Colonic mucosa (tissue), 4 donors: ENCODE measurements around the gene CELSR3. TPM values are rescaled to one million over a fixed set of nuclear protein-coding genes. Genes with fewer than 3 reads are reported as not detected.
A peak's percentile ranks its signal among the peaks of the same experiment; 100 is the strongest.

Experiments
- DNase-seq: peaks from one replicate; pipeline ENCODE4 v3.0.0-alpha.2; 2020
- H3K27ac ChIP-seq: fragments of 200-600 bp; one replicate; pipeline ENCODE4 v1.8.0; 2021
- H3K27me3 ChIP-seq: fragments of 200-600 bp; one replicate; pipeline ENCODE4 v1.8.0; 2021
- H3K36me3 ChIP-seq: fragments of 200-600 bp; one replicate; pipeline ENCODE4 v1.8.0; 2021
- H3K4me1 ChIP-seq: fragments of 200-600 bp; one replicate; pipeline ENCODE4 v1.8.0; 2021; ENCODE audit warnings: mild to moderate bottlenecking
- H3K4me3 ChIP-seq: fragments of 200-600 bp; one replicate; pipeline ENCODE4 v1.8.0; 2021
- H3K9ac ChIP-seq, 2 donors: one replicate each; pipeline ENCODE4 v1.7.0; 2013; ENCODE audit warnings: control low read depth in 2 of 2, low read depth in 2 of 2, low read length in 2 of 2
- H3K9me3 ChIP-seq: fragments of 200-600 bp; one replicate; pipeline ENCODE4 v1.8.0; 2021
- intact Hi-C: fragments of 100-400 bp; cut with DNase I; formaldehyde crosslinking; loops from one replicate; pipeline ENCODE4 v1.14.1; 2022
- total RNA-seq, 2 donors: library from RNA; stranded (reverse); fragmentation: NEBNext Ultra II Directional in 1 of 2; extraction: Animal tissue kit (Norgen Biotek cat#: 25700) in 1 of 2; gene quantifications; one replicate each; pipeline ENCODE4 v1.2.1, GENCODE V29; 2021
- TF ChIP-seq, protein P1 (sequence below): fragments of 200-600 bp; IDR thresholded peaks from one replicate; pipeline ENCODE4 v1.8.0; 2022; ENCODE audit warnings: antibody characterized with exemption, mild to moderate bottlenecking
- donor health status: healthy.
- donor health status: DM: no; HTN: no; CAD: no.
- donor health status: DM: no; HTN: no; CAD: no.

The CELSR3 gene
- total RNA-seq, 2 donors from 2014 or later, result 1.3 to 2.0 TPM

DNA sequence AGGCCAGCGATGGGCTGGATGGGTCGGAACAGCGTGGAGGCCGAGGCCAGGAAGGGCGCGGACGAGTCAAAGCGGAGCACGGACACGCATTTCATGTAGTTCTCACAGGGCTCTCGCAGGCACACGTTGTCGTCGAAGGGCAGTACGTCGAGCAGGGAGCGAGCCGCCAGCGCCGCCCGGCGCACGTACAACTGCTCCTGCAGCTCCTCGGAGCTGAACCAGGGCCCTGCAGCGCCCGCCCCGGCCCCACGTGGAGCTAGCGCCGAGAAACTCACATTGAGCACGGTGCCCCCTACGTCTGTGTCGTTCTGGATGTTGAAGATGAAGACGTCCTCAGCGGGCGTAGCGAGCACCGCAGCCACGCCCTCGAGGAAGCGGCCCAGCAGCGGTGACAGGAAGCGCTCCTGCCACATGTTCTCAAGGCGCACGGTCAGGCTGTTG, 5.8 kb downstream of the CELSR3 start:
- TF ChIP-seq, protein P1, sequence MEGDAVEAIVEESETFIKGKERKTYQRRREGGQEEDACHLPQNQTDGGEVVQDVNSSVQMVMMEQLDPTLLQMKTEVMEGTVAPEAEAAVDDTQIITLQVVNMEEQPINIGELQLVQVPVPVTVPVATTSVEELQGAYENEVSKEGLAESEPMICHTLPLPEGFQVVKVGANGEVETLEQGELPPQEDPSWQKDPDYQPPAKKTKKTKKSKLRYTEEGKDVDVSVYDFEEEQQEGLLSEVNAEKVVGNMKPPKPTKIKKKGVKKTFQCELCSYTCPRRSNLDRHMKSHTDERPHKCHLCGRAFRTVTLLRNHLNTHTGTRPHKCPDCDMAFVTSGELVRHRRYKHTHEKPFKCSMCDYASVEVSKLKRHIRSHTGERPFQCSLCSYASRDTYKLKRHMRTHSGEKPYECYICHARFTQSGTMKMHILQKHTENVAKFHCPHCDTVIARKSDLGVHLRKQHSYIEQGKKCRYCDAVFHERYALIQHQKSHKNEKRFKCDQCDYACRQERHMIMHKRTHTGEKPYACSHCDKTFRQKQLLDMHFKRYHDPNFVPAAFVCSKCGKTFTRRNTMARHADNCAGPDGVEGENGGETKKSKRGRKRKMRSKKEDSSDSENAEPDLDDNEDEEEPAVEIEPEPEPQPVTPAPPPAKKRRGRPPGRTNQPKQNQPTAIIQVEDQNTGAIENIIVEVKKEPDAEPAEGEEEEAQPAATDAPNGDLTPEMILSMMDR, result no peak
- H3K4me3 ChIP-seq, result peak overlapping the region; percentile 78
- H3K36me3 ChIP-seq, result no peaks in the 10 kb centered on the region
- peak overlapping the region in 1 of 2 donors; percentile 1 for H3K9ac ChIP-seq
- H3K9me3 ChIP-seq, result no peaks in the 10 kb centered on the region
- H3K4me1 ChIP-seq, result peaks cover 5% of the 10 kb centered on the region
- intact Hi-C loops, result no loop called here
- peak overlapping the region; percentile 44 for H3K27ac ChIP-seq
- H3K27me3 ChIP-seq, result peaks cover 9% of the 10 kb centered on the region
- DNase-seq, result no peak

DNA sequence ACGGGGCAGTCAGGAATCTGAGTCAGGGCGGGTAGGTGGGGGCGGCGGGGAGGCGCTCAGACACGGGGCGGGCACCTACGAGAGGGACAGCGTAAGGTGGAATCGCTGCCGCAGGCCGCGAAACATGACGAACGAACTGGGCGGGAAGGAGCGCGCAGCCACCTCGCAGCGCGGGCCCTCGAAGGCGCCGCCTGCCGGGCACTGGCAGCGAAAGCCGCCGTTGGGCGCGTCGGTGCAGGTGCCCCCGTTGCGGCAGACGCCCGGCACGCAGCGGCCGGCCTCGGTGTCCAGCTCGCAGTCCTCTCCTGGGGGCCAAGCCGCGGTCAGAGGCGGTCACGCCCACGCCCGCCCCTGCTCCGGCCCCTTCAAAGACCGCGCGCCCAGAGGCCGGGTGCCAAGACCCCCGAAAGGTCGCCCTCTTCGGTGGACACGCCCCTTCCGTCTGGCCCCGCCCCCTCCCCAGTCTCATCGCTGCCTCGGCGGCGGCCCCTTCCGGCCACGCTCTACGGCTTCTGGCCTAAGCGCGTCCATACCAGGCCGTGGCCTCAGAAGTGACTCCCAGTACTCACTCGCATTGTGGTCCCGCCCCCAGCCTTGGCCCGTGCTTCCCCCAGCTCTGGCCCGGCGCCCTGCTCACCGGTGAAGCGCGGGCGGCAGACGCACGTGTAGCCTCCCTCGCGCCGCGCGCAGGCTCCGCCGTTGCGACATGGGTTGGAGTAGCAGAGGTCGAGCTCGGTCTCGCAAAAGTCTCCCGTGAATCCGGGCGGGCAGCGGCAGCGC, 6.4 kb downstream of the CELSR3 start:
- peak; percentile 88 for DNase-seq
- Histone ChIP-seq H3K4me3 (peak overlapping the region; percentile 78), H3K4me1 (peaks cover 1% of the 10 kb centered on the region), H3K27me3 (peaks cover 7% of the 10 kb centered on the region), H3K36me3 (no peaks in the 10 kb centered on the region), H3K27ac (peak overlapping the region; percentile 44), H3K9ac (peak overlapping the region in 1 of 2 donors; percentile 35), H3K9me3 (no peaks in the 10 kb centered on the region)
- intact Hi-C loops, result no loop called here
- TF ChIP-seq, protein P1, result peak; percentile 73

DNA sequence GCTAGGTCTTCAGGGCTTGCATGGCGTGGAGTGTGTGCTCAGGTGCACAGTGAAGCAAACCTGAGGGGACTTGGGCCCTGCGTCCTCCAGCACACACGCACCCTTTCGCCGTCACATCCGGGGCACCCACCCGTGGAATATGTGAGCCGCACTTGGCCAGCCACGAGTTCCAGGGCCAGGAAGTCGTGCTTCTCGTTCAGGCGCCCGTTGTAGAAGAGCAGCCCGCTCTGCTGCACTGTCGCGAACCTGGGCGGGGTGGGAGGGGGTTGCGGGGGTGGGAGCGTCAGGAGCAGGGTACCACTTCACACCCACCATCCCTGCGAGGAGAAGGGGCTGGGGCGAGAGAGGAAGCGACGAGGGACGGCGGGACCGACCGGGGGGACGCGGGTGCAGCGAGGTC, 7.1 kb downstream of the CELSR3 start:
- TF ChIP-seq, protein P1, result no peak
- no peaks in the 10 kb centered on the region for H3K4me1 ChIP-seq
- H3K4me3 ChIP-seq, result peak overlapping the region; percentile 78
- intact Hi-C loops, result loop anchor here (2.0 kb wide), 1 partner anchor 45 kb away; no protein-coding TSS in a partner anchor
- H3K9ac ChIP-seq, result peak overlapping the region in 1 of 2 donors; percentile 12
- H3K27me3 ChIP-seq, result peaks cover 1% of the 10 kb centered on the region
- H3K36me3 ChIP-seq, result no peaks in the 10 kb centered on the region
- H3K9me3 ChIP-seq, result no peaks in the 10 kb centered on the region
- no peak for DNase-seq
- no peak overlapping the region for H3K27ac ChIP-seq

DNA sequence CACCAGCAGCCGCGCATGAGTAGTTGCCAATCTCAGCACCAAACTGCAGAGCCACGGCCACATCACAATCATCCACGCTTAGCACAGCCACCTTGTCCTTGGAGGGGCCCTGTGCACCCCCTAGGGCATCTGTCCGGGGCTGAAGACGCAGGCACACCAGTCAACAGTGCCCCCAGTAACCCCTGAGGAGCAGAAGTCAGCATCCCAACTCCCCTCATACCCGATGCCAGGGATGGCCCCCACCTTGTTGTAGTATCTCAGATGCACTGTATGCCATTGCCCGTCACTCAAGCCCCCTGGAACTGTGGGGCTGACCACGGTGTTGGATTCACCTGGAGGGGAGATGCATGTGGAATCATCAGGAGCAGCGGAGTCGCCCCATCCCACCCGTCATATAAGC, 7.6 kb downstream of the CELSR3 start:
- no peak for DNase-seq
- H3K27me3 ChIP-seq, result no peaks in the 10 kb centered on the region
- H3K27ac ChIP-seq, result no peak overlapping the region
- TF ChIP-seq, protein P1, result no peak
- H3K9me3 ChIP-seq, result no peaks in the 10 kb centered on the region
- H3K9ac ChIP-seq, result no peak overlapping the region
- no peak overlapping the region for H3K4me3 ChIP-seq
- intact Hi-C loops, result loop anchor here (2.0 kb wide), 1 partner anchor 44 kb away; no protein-coding TSS in a partner anchor
- H3K4me1 ChIP-seq, result no peaks in the 10 kb centered on the region
- H3K36me3 ChIP-seq, result no peaks in the 10 kb centered on the region

GRCh38 chr3:48652923-48653715, 9.6 kb downstream of the CELSR3 start:
- TF ChIP-seq, protein P1, result no peak
- Histone ChIP-seq H3K27ac (no peak overlapping the region), H3K9ac (peak overlapping the region in 1 of 2 donors; percentile 24), H3K4me3 (no peak overlapping the region), H3K27me3 (no peaks in the 10 kb centered on the region), H3K9me3 (no peaks in the 10 kb centered on the region), H3K4me1 (no peaks in the 10 kb centered on the region), H3K36me3 (no peaks in the 10 kb centered on the region)
- intact Hi-C loops, result no loop called here
- DNase-seq, result no peak
